WTC11 (cell line): ENCODE data around the gene AK6. TPM values are rescaled to one million over a fixed set of nuclear protein-coding genes. Genes with fewer than 3 reads are reported as not detected.
A peak's percentile ranks its signal among the peaks of the same experiment; 100 is the strongest.

Experiments
- ATAC-seq: fragments of 200-7000 bp; cut with Tn5 transposase; 2 replicates; pipeline ENCODE4 v1.10.0; 2021; ENCODE audit warnings: mild to moderate bottlenecking, moderate library complexity
- CTCF ChIA-PET: fragments of 300-600 bp; sonication (Branson Sonifier 250); formaldehyde crosslinking; loops from one replicate; lab custom pipeline; 2021; ENCODE audit warnings: antibody characterized with exemption; lab: Charles Lee
- POLR2A ChIA-PET: fragments of 350-600 bp; sonication (Branson Sonifier 250); formaldehyde crosslinking; loops from one replicate; lab custom pipeline; 2021; ENCODE audit warnings: antibody characterized with exemption; lab: Charles Lee
- DNase-seq: peaks from one replicate; pipeline ENCODE4 v3.0.0; 2021; ENCODE audit warnings: low spot score
- H3K27ac Mint-ChIP-seq: 2 replicates; pipeline ENCODE4 v1.8.0; 2021; ENCODE audit warnings: mixed read lengths
- H3K27me3 Mint-ChIP-seq: 2 replicates; pipeline ENCODE4 v1.8.0; 2021; ENCODE audit warnings: low read depth, mild to moderate bottlenecking, moderate library complexity, mixed read lengths
- H3K36me3 Mint-ChIP-seq: 2 replicates; pipeline ENCODE4 v1.8.0; 2021; ENCODE audit warnings: mixed read lengths
- H3K4me1 Mint-ChIP-seq: 2 replicates; pipeline ENCODE4 v1.8.0; 2022; ENCODE audit warnings: mixed read lengths
- H3K4me3 Mint-ChIP-seq: 2 replicates; pipeline ENCODE4 v1.8.0; 2021; ENCODE audit warnings: mild to moderate bottlenecking, moderate library complexity, mixed read lengths
- H3K9me3 Mint-ChIP-seq: 2 replicates; pipeline ENCODE4 v1.8.0; 2021; ENCODE audit warnings: mixed read lengths
- AR ChIP-seq: fragments of 250-450 bp; sonication (Bioruptor Pico); IDR thresholded peaks from 2 replicates; pipeline ENCODE4 v1.9.0; 2021; ENCODE audit warnings: mild to moderate bottlenecking
- CBFB ChIP-seq: sonication (generic); formaldehyde crosslinking; IDR thresholded peaks from 2 replicates; pipeline ENCODE4 v1.8.1; 2022; ENCODE audit warnings: mild to moderate bottlenecking, low read depth, missing genetic modification reagents
- CREM ChIP-seq: sonication (generic); formaldehyde crosslinking; IDR thresholded peaks from 2 replicates; pipeline ENCODE4 v1.8.1; 2022; ENCODE audit warnings: mild to moderate bottlenecking, missing genetic modification reagents, moderate library complexity
- E2F5 ChIP-seq: sonication (generic); formaldehyde crosslinking; IDR thresholded peaks from 2 replicates; pipeline ENCODE4 v1.8.1; 2022; ENCODE audit warnings: mild to moderate bottlenecking, moderate library complexity, missing genetic modification reagents
- EMX1 ChIP-seq: fragments of 250-450 bp; sonication (Bioruptor Pico); IDR thresholded peaks from 2 replicates; pipeline ENCODE4 v1.8.0; 2021; ENCODE audit warnings: mild to moderate bottlenecking
- FOXJ3 ChIP-seq: sonication (generic); formaldehyde crosslinking; IDR thresholded peaks from 2 replicates; pipeline ENCODE4 v1.9.0; 2021; ENCODE audit warnings: missing genetic modification reagents, mild to moderate bottlenecking, borderline replicate concordance
- IRF1 ChIP-seq: sonication (generic); formaldehyde crosslinking; IDR thresholded peaks from 2 replicates; pipeline ENCODE4 v1.8.0; 2023; ENCODE audit warnings: missing genetic modification reagents
- MAX ChIP-seq: sonication (generic); formaldehyde crosslinking; IDR thresholded peaks from 2 replicates; pipeline ENCODE4 v1.8.0; 2022; ENCODE audit warnings: mild to moderate bottlenecking, missing genetic modification reagents
- MYBL2 ChIP-seq: sonication (generic); formaldehyde crosslinking; IDR thresholded peaks from 2 replicates; pipeline ENCODE4 v1.8.1; 2023; ENCODE audit warnings: mild to moderate bottlenecking, moderate library complexity, missing genetic modification reagents
- NFE2L1 ChIP-seq: sonication (generic); formaldehyde crosslinking; IDR thresholded peaks from 2 replicates; pipeline ENCODE4 v1.8.1; 2023; ENCODE audit warnings: missing genetic modification reagents
- NR1H2 ChIP-seq: sonication (generic); formaldehyde crosslinking; IDR thresholded peaks from 2 replicates; pipeline ENCODE4 v1.9.0; 2021; ENCODE audit warnings: mild to moderate bottlenecking, moderate library complexity, missing genetic modification reagents
- NR2C2 ChIP-seq: sonication (generic); formaldehyde crosslinking; IDR thresholded peaks from 2 replicates; pipeline ENCODE4 v1.8.0; 2022; ENCODE audit warnings: mild to moderate bottlenecking, missing genetic modification reagents
- RELA ChIP-seq: sonication (generic); formaldehyde crosslinking; IDR thresholded peaks from 2 replicates; pipeline ENCODE4 v1.8.1; 2022; ENCODE audit warnings: missing genetic modification reagents, mild to moderate bottlenecking, borderline replicate concordance
- RORB ChIP-seq: fragments of 250-450 bp; sonication (Bioruptor Pico); IDR thresholded peaks from 2 replicates; pipeline ENCODE4 v1.9.0; 2021; ENCODE audit warnings: mild to moderate bottlenecking
- SP1 ChIP-seq: sonication (generic); formaldehyde crosslinking; conservative IDR thresholded peaks from 2 replicates; pipeline ENCODE4 v1.8.1; 2022; ENCODE audit warnings: missing genetic modification reagents
- STAT6 ChIP-seq: sonication (generic); formaldehyde crosslinking; conservative IDR thresholded peaks from 2 replicates; pipeline ENCODE4 v1.8.1; 2023; ENCODE audit warnings: mild to moderate bottlenecking, low read depth, missing genetic modification reagents, moderate library complexity
- TCF7 ChIP-seq: sonication (generic); formaldehyde crosslinking; IDR thresholded peaks from 2 replicates; pipeline ENCODE4 v1.8.0; 2022; ENCODE audit warnings: mild to moderate bottlenecking, low read depth, missing genetic modification reagents, moderate library complexity
- ZNF121 ChIP-seq: sonication (generic); formaldehyde crosslinking; IDR thresholded peaks from 2 replicates; pipeline ENCODE4 v1.8.0; 2023; ENCODE audit warnings: missing genetic modification reagents
- ZNF138 ChIP-seq: sonication (generic); formaldehyde crosslinking; conservative IDR thresholded peaks from 2 replicates; pipeline ENCODE4 v1.8.1; 2022; ENCODE audit warnings: mild to moderate bottlenecking, moderate library complexity, missing genetic modification reagents
- ZNF219 ChIP-seq: sonication (generic); formaldehyde crosslinking; IDR thresholded peaks from 2 replicates; pipeline ENCODE4 v1.8.0; 2023; ENCODE audit warnings: missing genetic modification reagents, mild to moderate bottlenecking, borderline replicate concordance
- ZNF232 ChIP-seq: sonication (generic); formaldehyde crosslinking; IDR thresholded peaks from 2 replicates; pipeline ENCODE4 v1.8.0; 2022; ENCODE audit warnings: mild to moderate bottlenecking, missing genetic modification reagents
- ZNF396 ChIP-seq: fragments of 250-450 bp; sonication (Bioruptor Pico); IDR thresholded peaks from 2 replicates; pipeline ENCODE4 v1.8.0; 2021; ENCODE audit warnings: mild to moderate bottlenecking, moderate library complexity, borderline replicate concordance
- ZNF416 ChIP-seq: fragments of 250-450 bp; sonication (Bioruptor Pico); IDR thresholded peaks from 2 replicates; pipeline ENCODE4 v1.9.0; 2021; ENCODE audit warnings: mild to moderate bottlenecking, inconsistent platforms
- total RNA-seq: library from RNA; stranded (reverse); gene quantifications from 3 replicates; pipeline ENCODE4 v1.2.3, GENCODE V29; 2021
- TF ChIP-seq, protein P1 (sequence below): sonication (generic); formaldehyde crosslinking; IDR thresholded peaks from 2 replicates; pipeline ENCODE4 v1.8.0; 2022; ENCODE audit warnings: missing genetic modification reagents
- TF ChIP-seq, protein P2 (sequence below): sonication (generic); formaldehyde crosslinking; IDR thresholded peaks from 2 replicates; pipeline ENCODE4 v1.8.1; 2023; ENCODE audit warnings: mild to moderate bottlenecking, moderate library complexity, missing genetic modification reagents

AK6 gene
- total RNA-seq, 1 experiment from 2014 or later = 43.1 TPM

DNA sequence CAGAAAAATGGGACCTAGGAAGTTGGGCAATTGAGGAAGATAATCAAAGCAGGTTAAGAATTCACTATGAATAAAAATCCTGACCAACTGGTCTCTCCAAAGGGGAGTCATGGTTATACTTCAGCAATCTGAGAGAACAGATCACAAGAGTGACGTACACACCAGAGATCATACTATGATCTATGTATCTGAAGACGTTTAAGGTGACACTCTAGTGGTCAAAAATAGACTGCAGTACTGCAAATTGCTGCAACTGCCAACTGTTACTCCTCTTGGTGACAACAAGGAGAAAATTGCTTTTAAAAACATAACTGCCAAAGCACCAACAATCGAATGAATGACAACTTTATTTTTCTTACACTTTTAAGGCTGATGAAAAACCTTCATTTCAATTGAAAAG is 4.9 kb downstream of the AK6 start (continued):
- TF ChIP-seq, protein P1, sequence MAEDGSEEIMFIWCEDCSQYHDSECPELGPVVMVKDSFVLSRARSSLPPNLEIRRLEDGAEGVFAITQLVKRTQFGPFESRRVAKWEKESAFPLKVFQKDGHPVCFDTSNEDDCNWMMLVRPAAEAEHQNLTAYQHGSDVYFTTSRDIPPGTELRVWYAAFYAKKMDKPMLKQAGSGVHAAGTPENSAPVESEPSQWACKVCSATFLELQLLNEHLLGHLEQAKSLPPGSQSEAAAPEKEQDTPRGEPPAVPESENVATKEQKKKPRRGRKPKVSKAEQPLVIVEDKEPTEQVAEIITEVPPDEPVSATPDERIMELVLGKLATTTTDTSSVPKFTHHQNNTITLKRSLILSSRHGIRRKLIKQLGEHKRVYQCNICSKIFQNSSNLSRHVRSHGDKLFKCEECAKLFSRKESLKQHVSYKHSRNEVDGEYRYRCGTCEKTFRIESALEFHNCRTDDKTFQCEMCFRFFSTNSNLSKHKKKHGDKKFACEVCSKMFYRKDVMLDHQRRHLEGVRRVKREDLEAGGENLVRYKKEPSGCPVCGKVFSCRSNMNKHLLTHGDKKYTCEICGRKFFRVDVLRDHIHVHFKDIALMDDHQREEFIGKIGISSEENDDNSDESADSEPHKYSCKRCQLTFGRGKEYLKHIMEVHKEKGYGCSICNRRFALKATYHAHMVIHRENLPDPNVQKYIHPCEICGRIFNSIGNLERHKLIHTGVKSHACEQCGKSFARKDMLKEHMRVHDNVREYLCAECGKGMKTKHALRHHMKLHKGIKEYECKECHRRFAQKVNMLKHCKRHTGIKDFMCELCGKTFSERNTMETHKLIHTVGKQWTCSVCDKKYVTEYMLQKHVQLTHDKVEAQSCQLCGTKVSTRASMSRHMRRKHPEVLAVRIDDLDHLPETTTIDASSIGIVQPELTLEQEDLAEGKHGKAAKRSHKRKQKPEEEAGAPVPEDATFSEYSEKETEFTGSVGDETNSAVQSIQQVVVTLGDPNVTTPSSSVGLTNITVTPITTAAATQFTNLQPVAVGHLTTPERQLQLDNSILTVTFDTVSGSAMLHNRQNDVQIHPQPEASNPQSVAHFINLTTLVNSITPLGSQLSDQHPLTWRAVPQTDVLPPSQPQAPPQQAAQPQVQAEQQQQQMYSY (CRISPR knock-in tag) = no peak
- TF ChIP-seq STAT6 (CRISPR knock-in tag) (no peak), ZNF121 (CRISPR knock-in tag) (no peak), MAX (no peak), EMX1 (CRISPR knock-in tag) (no peak), ZNF138 (CRISPR knock-in tag) (no peak), CREM (CRISPR knock-in tag) (no peak), NR2C2 (CRISPR knock-in tag) (no peak)
- TF ChIP-seq, all 79 proteins: peak for 0

GRCh38 chr5:69360442-69360841 is 8.9 kb downstream of the AK6 start:
- Mint-ChIP-seq H3K4me3 (no peak overlapping the region), H3K27ac (peak overlapping the region; percentile 4; the same call in 1 of the 2 replicates), H3K4me1 (no peaks in the 10 kb centered on the region), H3K36me3 (peaks cover 32% of the 10 kb centered on the region), H3K9me3 (no peaks in the 10 kb centered on the region), H3K27me3 (no peaks in the 10 kb centered on the region)
- DNase-seq (no peak), ATAC-seq (no peak)
- CTCF ChIA-PET = no interaction called here
- POLR2A ChIA-PET = no interaction called here
- TF ChIP-seq, protein P2, sequence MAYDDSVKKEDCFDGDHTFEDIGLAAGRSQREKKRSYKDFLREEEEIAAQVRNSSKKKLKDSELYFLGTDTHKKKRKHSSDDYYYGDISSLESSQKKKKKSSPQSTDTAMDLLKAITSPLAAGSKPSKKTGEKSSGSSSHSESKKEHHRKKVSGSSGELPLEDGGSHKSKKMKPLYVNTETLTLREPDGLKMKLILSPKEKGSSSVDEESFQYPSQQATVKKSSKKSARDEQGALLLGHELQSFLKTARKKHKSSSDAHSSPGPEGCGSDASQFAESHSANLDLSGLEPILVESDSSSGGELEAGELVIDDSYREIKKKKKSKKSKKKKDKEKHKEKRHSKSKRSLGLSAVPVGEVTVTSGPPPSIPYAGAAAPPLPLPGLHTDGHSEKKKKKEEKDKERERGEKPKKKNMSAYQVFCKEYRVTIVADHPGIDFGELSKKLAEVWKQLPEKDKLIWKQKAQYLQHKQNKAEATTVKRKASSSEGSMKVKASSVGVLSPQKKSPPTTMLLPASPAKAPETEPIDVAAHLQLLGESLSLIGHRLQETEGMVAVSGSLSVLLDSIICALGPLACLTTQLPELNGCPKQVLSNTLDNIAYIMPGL (CRISPR knock-in tag) = no peak
- TF ChIP-seq AR (no peak), FOXJ3 (no peak), NR1H2 (no peak), E2F5 (no peak), IRF1 (CRISPR knock-in tag) (no peak), RORB (no peak), SP1 (CRISPR knock-in tag) (no peak), MYBL2 (CRISPR knock-in tag) (no peak), ZNF232 (no peak), ZNF416 (CRISPR knock-in tag) (no peak), TCF7 (CRISPR knock-in tag) (no peak), CBFB (CRISPR knock-in tag) (no peak), ZNF396 (CRISPR knock-in tag) (no peak), ZNF219 (CRISPR knock-in tag) (no peak), NFE2L1 (CRISPR knock-in tag) (no peak), RELA (CRISPR knock-in tag) (no peak)
